Nephron (organoid): ENCODE measurements around the gene TMEM258.

Experiments used
- H3K27ac Mint-ChIP-seq, 3 experiments: 2 replicates each; pipeline ENCODE4 v1.8.0; 2020; ENCODE audit warnings: mixed read lengths in 3 of 3, mild to moderate bottlenecking in 2 of 3, moderate library complexity in 1 of 3
- H3K27me3 Mint-ChIP-seq: 2 replicates; pipeline ENCODE4 v1.8.0; 2021; ENCODE audit warnings: low read depth, mild to moderate bottlenecking, moderate library complexity, mixed read lengths
- H3K36me3 Mint-ChIP-seq: 2 replicates; pipeline ENCODE4 v1.8.0; 2020; ENCODE audit warnings: low read depth, mixed read lengths
- H3K4me1 Mint-ChIP-seq: 2 replicates; pipeline ENCODE4 v1.8.0; 2020; ENCODE audit warnings: mixed read lengths
- H3K4me3 Mint-ChIP-seq, 3 experiments: 2 replicates each; pipeline ENCODE4 v1.8.0; 2020; ENCODE audit warnings: mild to moderate bottlenecking in 3 of 3, mixed read lengths in 3 of 3, moderate library complexity in 2 of 3
- H3K9me3 Mint-ChIP-seq: 2 replicates; pipeline ENCODE4 v1.8.0; 2020; ENCODE audit warnings: mixed read lengths
- CTCF ChIP-seq, 3 experiments: fragments of 200-600 bp; sonication (generic); IDR thresholded peaks; one replicate each; pipeline ENCODE4 v1.5.0; 2021; ENCODE audit warnings: antibody characterized with exemption in 3 of 3; ENCODE audit not compliant: unreplicated experiment in 3 of 3

The TMEM258 gene

GRCh38 chr11:61776561-61777075, 15.8 kb downstream of the TMEM258 start:
- Mint-ChIP-seq H3K4me3 (no peak overlapping the region), H3K27ac (no peak overlapping the region), H3K36me3 (peaks cover 7% of the 10 kb centered on the region), H3K27me3 (no peaks in the 10 kb centered on the region), H3K9me3 (no peaks in the 10 kb centered on the region), H3K4me1 (peaks cover 4% of the 10 kb centered on the region)
- TF ChIP-seq CTCF (IDR thresholded peaks at IDR 0.05; ENCODE audit: unreplicated experiment in 3 of 3), result peak; percentile 32 to 53 (median 36)

- H3K36me3 Mint-ChIP-seq, result peaks cover 7% of the 10 kb centered on the region
- no peaks in the 10 kb centered on the region for H3K27me3 Mint-ChIP-seq
- H3K9me3 Mint-ChIP-seq, result no peaks in the 10 kb centered on the region
- H3K4me1 Mint-ChIP-seq, result peaks cover 4% of the 10 kb centered on the region
- no peak overlapping the region for H3K27ac Mint-ChIP-seq
- no peak for TF ChIP-seq CTCF (IDR thresholded peaks at IDR 0.05; ENCODE audit: unreplicated experiment in 3 of 3)
- no peak overlapping the region for H3K4me3 Mint-ChIP-seq
Measured at GRCh38 chr11:61775606-61776554, 16.5 kb downstream of the TMEM258 start.

GRCh38 chr11:61775106-61775505, 17.3 kb downstream of the TMEM258 start:
- no peaks in the 10 kb centered on the region for H3K27me3 Mint-ChIP-seq
- H3K9me3 Mint-ChIP-seq, result no peaks in the 10 kb centered on the region

GRCh38 chr11:61774411-61774810, 18.0 kb downstream of the TMEM258 start:
- H3K9me3 Mint-ChIP-seq, result no peaks in the 10 kb centered on the region
- H3K27ac Mint-ChIP-seq, result peak overlapping the region in 1 of 3 experiments; percentile 73
- H3K4me3 Mint-ChIP-seq, result no peak overlapping the region
- H3K36me3 Mint-ChIP-seq, result peaks cover 7% of the 10 kb centered on the region
- no peaks in the 10 kb centered on the region for H3K27me3 Mint-ChIP-seq
- peaks cover 4% of the 10 kb centered on the region for H3K4me1 Mint-ChIP-seq
- TF ChIP-seq CTCF (IDR thresholded peaks at IDR 0.05; ENCODE audit: unreplicated experiment in 3 of 3), result no peak

More at GRCh38 chr11:61775106-61775505, 17.3 kb downstream of the TMEM258 start:
- Mint-ChIP-seq H3K4me3 (no peak overlapping the region), H3K4me1 (peaks cover 4% of the 10 kb centered on the region), H3K27ac (no peak overlapping the region), H3K36me3 (peaks cover 7% of the 10 kb centered on the region)
- TF ChIP-seq CTCF (IDR thresholded peaks at IDR 0.05; ENCODE audit: unreplicated experiment in 3 of 3), result no peak

GRCh38 chr11:61773809-61774208, 18.6 kb downstream of the TMEM258 start:
- Mint-ChIP-seq H3K4me3 (no peak overlapping the region), H3K4me1 (peaks cover 4% of the 10 kb centered on the region), H3K27ac (peak overlapping the region in 1 of 3 experiments; percentile 10), H3K27me3 (no peaks in the 10 kb centered on the region), H3K36me3 (peaks cover 7% of the 10 kb centered on the region), H3K9me3 (no peaks in the 10 kb centered on the region)
- TF ChIP-seq CTCF (IDR thresholded peaks at IDR 0.05; ENCODE audit: unreplicated experiment in 3 of 3), result no peak
